Hepatocyte (in vitro differentiated cells): ENCODE results near the gene ADD1. TPM values are rescaled to one million over a fixed set of nuclear protein-coding genes. Genes with fewer than 3 reads are reported as not detected.
"Not testable (repeated sequence)": the region's sequence is repeated elsewhere in the genome, so short reads cannot be mapped to it uniquely, and the experiment has no call there.

ENCODE experiments used
- DNase-seq: peaks from one replicate; pipeline ENCODE4 v3.0.0-alpha.2; 2016; ENCODE audit warnings: low spot score
- H2AFZ ChIP-seq: fragments of 200-600 bp; sonication (generic); 2 replicates; pipeline ENCODE4 v1.6.0; 2016; ENCODE audit warnings: antibody characterized with exemption, mild to moderate bottlenecking
- H3K27ac ChIP-seq: fragments of 200-600 bp; sonication (generic); 2 replicates; pipeline ENCODE4 v1.5.1; 2016; ENCODE audit warnings: mild to moderate bottlenecking
- H3K27me3 ChIP-seq: fragments of 200-600 bp; sonication (generic); 2 replicates; pipeline ENCODE4 v1.6.1; 2016
- H3K36me3 ChIP-seq: fragments of 200-600 bp; sonication (generic); replicated peaks from 2 replicates; pipeline ENCODE4 v1.5.1; 2016; ENCODE audit warnings: low read depth; ENCODE audit not compliant: insufficient read depth
- H3K4me1 ChIP-seq: fragments of 200-600 bp; sonication (generic); 2 replicates; pipeline ENCODE4 v1.5.1; 2016; ENCODE audit warnings: mild to moderate bottlenecking, moderate library complexity; ENCODE audit not compliant: insufficient read depth
- H3K4me2 ChIP-seq: fragments of 200-600 bp; sonication (generic); 2 replicates; pipeline ENCODE4 v1.6.0; 2016
- H3K4me3 ChIP-seq: fragments of 200-600 bp; sonication (generic); 2 replicates; pipeline ENCODE4 v1.5.1; 2016; ENCODE audit warnings: mild to moderate bottlenecking
- H3K79me2 ChIP-seq: fragments of 200-600 bp; sonication (generic); 2 replicates; pipeline ENCODE4 v1.6.0; 2017; ENCODE audit warnings: mild to moderate bottlenecking
- H3K9me2 ChIP-seq: fragments of 200-600 bp; sonication (generic); replicated peaks from 2 replicates; pipeline ENCODE4 v1.6.0; 2017; ENCODE audit warnings: mild to moderate bottlenecking; ENCODE audit not compliant: insufficient read depth
- H3K9me3 ChIP-seq: fragments of 200-600 bp; sonication (generic); 2 replicates; pipeline ENCODE4 v1.5.1; 2016; ENCODE audit warnings: low read depth, mild to moderate bottlenecking
- H4K20me1 ChIP-seq: fragments of 200-600 bp; sonication (generic); 2 replicates; pipeline ENCODE4 v1.6.0; 2016; ENCODE audit warnings: mild to moderate bottlenecking; ENCODE audit not compliant: insufficient read depth, poor library complexity, severe bottlenecking
- CTCF ChIP-seq: fragments of 200-600 bp; sonication (generic); IDR thresholded peaks from 2 replicates; pipeline ENCODE4 v1.5.1; 2016; ENCODE audit warnings: antibody characterized with exemption, mild to moderate bottlenecking; ENCODE audit not compliant: poor library complexity
- EZH2 ChIP-seq: fragments of 200-600 bp; sonication (generic); IDR thresholded peaks from 2 replicates; pipeline ENCODE4 v1.6.1; 2016; ENCODE audit warnings: antibody characterized with exemption, mild to moderate bottlenecking, borderline replicate concordance
- EZH2phosphoT487 ChIP-seq: fragments of 200-600 bp; sonication (generic); IDR thresholded peaks from one replicate; pipeline ENCODE4 v1.6.1; 2018; ENCODE audit warnings: antibody characterized with exemption, mild to moderate bottlenecking, low read depth, moderate library complexity; ENCODE audit not compliant: unreplicated experiment, severe bottlenecking
- WGBS: methylation state at CpG from one replicate; pipeline ENCODE4 v1.1.6; 2016; ENCODE audit warnings: low lambda C conversion rate; ENCODE audit errors: missing lambda C conversion rate; 5-methylcytosine and 5-hydroxymethylcytosine counted together
- polyA plus RNA-seq: library from polyadenylated mRNA; unstranded; fragments of >200 nt; fragmentation: Nextera tagmentation; extraction: Ambion mirVana; gene quantifications from 2 replicates; pipeline ENCODE4 v1.2.1, GENCODE V29; 2016
- total RNA-seq: library from RNA; depleted of rRNA; stranded (reverse); fragments of >200 nt; gene quantifications from 2 replicates; pipeline ENCODE4 v1.2.3, GENCODE V29; 2014

The ADD1 gene
- total and polyA plus RNA-seq, 2 experiments from 2014 or later, result 179 to 208 TPM

DNA sequence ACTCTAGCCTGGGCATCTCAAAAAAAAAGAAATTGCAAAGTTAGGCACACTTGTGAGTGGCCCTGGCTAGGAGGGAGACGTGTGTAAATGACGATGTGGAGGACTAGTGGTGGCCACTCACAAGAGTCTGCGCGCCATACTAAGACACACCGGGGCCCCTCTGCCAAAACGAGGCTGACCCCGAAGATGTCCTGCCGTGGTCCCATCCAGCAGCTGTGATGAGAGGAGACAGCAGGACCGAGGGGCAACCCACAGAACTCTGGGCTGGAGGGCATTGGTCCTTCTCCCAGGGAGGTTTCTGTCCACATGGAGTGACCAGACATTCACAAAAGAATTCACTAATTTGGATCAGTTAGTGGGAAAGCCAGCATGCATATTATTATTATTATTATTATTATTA is 72.1 kb downstream of the ADD1 start:
- H3K4me3 ChIP-seq, result no peak overlapping the region
- WGBS, result 99% methylated on average over 9 of the region's 9 CpGs
- H3K27ac ChIP-seq, result no peak overlapping the region

DNA sequence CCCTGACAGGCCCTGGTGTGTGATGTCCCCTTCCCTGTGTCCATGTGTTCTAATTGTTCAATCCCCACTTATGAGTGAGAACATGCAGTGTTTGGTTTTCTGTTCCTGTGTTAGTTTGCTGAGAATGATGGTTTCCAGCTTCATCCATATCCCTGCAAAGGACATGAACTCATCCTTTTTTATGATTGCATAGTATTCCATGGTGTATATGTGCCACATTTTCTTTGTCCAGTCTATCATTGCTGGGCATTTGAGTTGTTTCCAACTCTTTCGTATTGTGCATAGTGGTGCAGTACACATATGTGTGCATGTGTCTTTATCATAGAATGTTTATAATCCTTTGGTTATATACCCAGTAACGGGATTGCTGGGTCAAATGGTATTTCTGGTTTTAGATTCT is 73.1 kb downstream of the ADD1 start:
- DNase-seq, H3K36me3 ChIP-seq, H3K27ac ChIP-seq, H3K4me3 ChIP-seq, H3K4me1 ChIP-seq, H3K4me2 ChIP-seq, H3K9me2 ChIP-seq, H3K27me3 ChIP-seq, H3K9me3 ChIP-seq, H2AFZ ChIP-seq, H4K20me1 ChIP-seq: not testable (repeated sequence)
- WGBS, result 97% methylated on average over 2 of the region's 2 CpGs
- H3K79me2 ChIP-seq, result peaks cover 55% of the 10 kb centered on the region

More for the DNA sequence above, 72.1 kb downstream of the ADD1 start:
- peaks cover 50% of the 10 kb centered on the region for H3K79me2 ChIP-seq
- DNase-seq, result no peak
- TF ChIP-seq EZH2 (no peak), CTCF (no peak), EZH2phosphoT487 (no peak)
- no peaks in the 10 kb centered on the region for H3K4me1 ChIP-seq
- no peak overlapping the region for H2AFZ ChIP-seq
- no peak overlapping the region for H3K4me2 ChIP-seq
- H3K9me3 ChIP-seq, result no peaks in the 10 kb centered on the region
- H3K27me3 ChIP-seq, result no peaks in the 10 kb centered on the region
- H3K36me3 ChIP-seq, result peaks cover 6% of the 10 kb centered on the region
- H3K9me2 ChIP-seq, result no peaks in the 10 kb centered on the region
- no peaks in the 10 kb centered on the region for H4K20me1 ChIP-seq

GRCh38 chr4:2918300-2918699 is 74.7 kb downstream of the ADD1 start:
- not testable (repeated sequence) for H3K9me3 ChIP-seq, H2AFZ ChIP-seq, H3K27me3 ChIP-seq, H3K27ac ChIP-seq, H3K9me2 ChIP-seq, H4K20me1 ChIP-seq, H3K4me2 ChIP-seq, DNase-seq, H3K36me3 ChIP-seq, H3K4me3 ChIP-seq
- Histone ChIP-seq H3K79me2 (peaks cover 59% of the 10 kb centered on the region), H3K4me1 (peaks cover 12% of the 10 kb centered on the region)
- 98% methylated on average over 2 of the region's 2 CpGs for WGBS

GRCh38 chr4:2918714-2919113 is 75.1 kb downstream of the ADD1 start:
- not testable (repeated sequence) for H3K4me2 ChIP-seq, H3K4me3 ChIP-seq, DNase-seq, H2AFZ ChIP-seq, H3K36me3 ChIP-seq, H3K9me3 ChIP-seq, H3K27ac ChIP-seq, H3K27me3 ChIP-seq, H4K20me1 ChIP-seq, H3K9me2 ChIP-seq
- peaks cover 63% of the 10 kb centered on the region for H3K79me2 ChIP-seq
- H3K4me1 ChIP-seq, result peaks cover 12% of the 10 kb centered on the region
- 96% methylated on average over 8 of the region's 8 CpGs for WGBS

GRCh38 chr4:2922453-2923101 is 78.9 kb downstream of the ADD1 start:
- DNase-seq, H2AFZ ChIP-seq, H4K20me1 ChIP-seq, H3K9me2 ChIP-seq, H3K4me2 ChIP-seq, H3K36me3 ChIP-seq, H3K27me3 ChIP-seq, H3K4me3 ChIP-seq, H3K9me3 ChIP-seq: not testable (repeated sequence)
- WGBS, result 45% methylated on average over 7 of the region's 7 CpGs
- H3K4me1 ChIP-seq, result peaks cover 24% of the 10 kb centered on the region
- H3K79me2 ChIP-seq, result peaks cover 61% of the 10 kb centered on the region
- H3K27ac ChIP-seq, result peak overlapping the region; percentile 67
